Measurements from ENCODE around the gene BTK. TPM values are rescaled to one million over a fixed set of nuclear protein-coding genes. Genes with fewer than 3 reads are reported as not detected.

Gene BTK
- polyA plus RNA-seq, 1 donor, result 4.3 TPM

DNA sequence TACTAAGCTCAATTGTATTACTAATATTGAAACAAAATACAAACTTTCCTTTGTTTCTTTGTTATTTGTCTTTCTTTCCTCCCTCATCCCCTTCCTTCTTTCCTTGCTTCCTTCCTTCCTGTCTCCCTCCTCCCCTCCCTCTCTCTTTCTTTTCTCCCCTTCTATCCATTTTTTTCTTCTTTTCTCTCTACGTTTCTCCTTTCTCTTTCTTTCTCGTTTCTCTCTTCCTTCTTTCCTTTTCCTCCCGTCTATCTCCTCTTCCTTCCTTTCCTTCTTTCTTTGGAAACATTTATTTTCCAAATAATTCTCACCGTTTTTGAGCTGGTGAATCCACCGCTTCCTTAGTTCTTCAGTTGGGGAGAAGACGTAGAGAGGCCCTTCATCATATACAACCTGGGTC, 16.3 kb downstream of the BTK start:
- DNase-seq, result no peak
- WGBS (ENCODE audit: insufficient coverage, low lambda C conversion rate), result 92% methylated on average over 3 of the region's 6 CpGs
- Histone ChIP-seq H3K27me3 (ENCODE audit: control insufficient read depth, insufficient read depth, low read length) (no peaks in the 10 kb centered on the region), H3K36me3 (ENCODE audit: control insufficient read depth, insufficient read depth, low read length) (no peaks in the 10 kb centered on the region), H3K27ac (ENCODE audit: low read length) (no peak overlapping the region), H3K9me3 (ENCODE audit: control insufficient read depth, low read depth, low read length) (no peaks in the 10 kb centered on the region), H3K4me3 (ENCODE audit: low read length) (no peak overlapping the region), H3K4me1 (ENCODE audit: control insufficient read depth, insufficient read depth, low read length) (no peaks in the 10 kb centered on the region)

DNA sequence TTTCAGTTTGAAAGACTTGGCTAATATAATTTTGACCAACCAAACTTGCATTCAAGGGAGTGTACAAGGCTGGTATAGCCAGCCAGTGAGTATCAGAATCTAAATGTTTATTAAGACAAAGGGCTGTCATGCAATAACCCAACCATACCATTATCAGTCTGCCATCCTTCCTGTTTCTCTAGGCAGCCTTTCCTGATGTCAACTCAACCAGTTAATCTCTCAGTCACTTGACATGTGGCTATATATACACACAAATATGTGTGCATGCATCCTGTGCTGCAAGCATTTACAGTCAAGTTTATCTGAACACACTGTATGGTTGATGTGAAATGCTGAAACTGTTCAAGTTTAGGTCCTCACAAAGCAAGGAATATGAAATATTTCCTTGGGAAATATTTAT, 17.2 kb downstream of the BTK start:
- Histone ChIP-seq H3K9me3 (ENCODE audit: control insufficient read depth, low read depth, low read length) (no peaks in the 10 kb centered on the region), H3K4me1 (ENCODE audit: control insufficient read depth, insufficient read depth, low read length) (no peaks in the 10 kb centered on the region), H3K27me3 (ENCODE audit: control insufficient read depth, insufficient read depth, low read length) (no peaks in the 10 kb centered on the region), H3K4me3 (ENCODE audit: low read length) (no peak overlapping the region), H3K27ac (ENCODE audit: low read length) (no peak overlapping the region), H3K36me3 (ENCODE audit: control insufficient read depth, insufficient read depth, low read length) (no peaks in the 10 kb centered on the region)
- no peak for DNase-seq

DNA sequence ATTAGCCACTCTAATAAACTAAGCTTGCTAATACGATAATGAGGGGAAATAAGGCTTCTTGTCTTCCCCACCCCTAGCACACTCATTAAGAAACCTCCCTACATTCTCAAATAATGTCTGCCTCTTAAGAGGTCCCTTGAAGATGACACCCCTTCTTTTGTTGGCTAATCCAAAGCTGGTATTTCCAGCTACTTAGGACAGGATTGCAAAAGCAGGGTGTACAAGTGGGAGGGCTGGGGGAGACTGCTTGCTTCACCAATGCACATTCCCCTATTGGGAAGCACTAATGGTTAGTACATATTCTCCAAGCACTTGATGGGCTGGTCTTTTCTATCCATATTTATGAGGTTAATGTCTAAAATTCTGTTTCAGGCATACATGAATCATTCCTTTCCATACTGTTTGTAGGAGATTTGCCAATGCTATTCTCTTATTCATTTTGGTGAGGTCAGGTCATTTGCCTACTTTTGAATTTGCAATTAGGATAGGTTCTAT, 20.6 kb downstream of the BTK start:
- H3K36me3 ChIP-seq (ENCODE audit: control insufficient read depth, insufficient read depth, low read length), result no peaks in the 10 kb centered on the region
- no peak for DNase-seq
- no peak overlapping the region for H3K27ac ChIP-seq (ENCODE audit: low read length)
- no peak overlapping the region for H3K4me3 ChIP-seq (ENCODE audit: low read length)
- H3K27me3 ChIP-seq (ENCODE audit: control insufficient read depth, insufficient read depth, low read length), result no peaks in the 10 kb centered on the region
- no CpG with 5 or more reads among the region's 1 CpG for WGBS (ENCODE audit: insufficient coverage, low lambda C conversion rate)
- H3K9me3 ChIP-seq (ENCODE audit: control insufficient read depth, low read depth, low read length), result no peaks in the 10 kb centered on the region
- no peaks in the 10 kb centered on the region for H3K4me1 ChIP-seq (ENCODE audit: control insufficient read depth, insufficient read depth, low read length)

DNA sequence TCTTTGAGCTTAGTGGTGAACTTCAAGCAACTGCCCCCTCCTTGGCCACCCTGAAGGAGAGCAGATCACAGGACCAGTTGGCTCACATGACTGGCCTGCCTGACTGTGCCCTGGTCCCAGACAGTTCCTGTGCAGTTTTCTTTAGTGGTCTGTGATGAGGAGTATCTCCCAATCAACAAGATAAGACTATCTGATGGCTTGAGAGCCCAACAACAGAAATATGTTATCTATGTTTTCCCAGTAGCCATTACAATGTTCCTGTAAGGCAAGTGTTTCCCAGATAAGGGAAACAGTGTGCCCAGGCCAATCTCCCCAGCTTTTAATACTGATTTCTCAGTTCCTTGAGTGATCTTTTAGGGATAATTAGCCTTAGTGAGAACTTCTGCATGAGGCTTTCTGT, 23.2 kb downstream of the BTK start:
- DNase-seq, result no peak
- no peak overlapping the region for H3K27ac ChIP-seq (ENCODE audit: low read length)
- H3K27me3 ChIP-seq (ENCODE audit: control insufficient read depth, insufficient read depth, low read length), result no peaks in the 10 kb centered on the region
- H3K9me3 ChIP-seq (ENCODE audit: control insufficient read depth, low read depth, low read length), result no peaks in the 10 kb centered on the region
- H3K4me1 ChIP-seq (ENCODE audit: control insufficient read depth, insufficient read depth, low read length), result no peaks in the 10 kb centered on the region
- no peaks in the 10 kb centered on the region for H3K36me3 ChIP-seq (ENCODE audit: control insufficient read depth, insufficient read depth, low read length)
- no peak overlapping the region for H3K4me3 ChIP-seq (ENCODE audit: low read length)

DNA sequence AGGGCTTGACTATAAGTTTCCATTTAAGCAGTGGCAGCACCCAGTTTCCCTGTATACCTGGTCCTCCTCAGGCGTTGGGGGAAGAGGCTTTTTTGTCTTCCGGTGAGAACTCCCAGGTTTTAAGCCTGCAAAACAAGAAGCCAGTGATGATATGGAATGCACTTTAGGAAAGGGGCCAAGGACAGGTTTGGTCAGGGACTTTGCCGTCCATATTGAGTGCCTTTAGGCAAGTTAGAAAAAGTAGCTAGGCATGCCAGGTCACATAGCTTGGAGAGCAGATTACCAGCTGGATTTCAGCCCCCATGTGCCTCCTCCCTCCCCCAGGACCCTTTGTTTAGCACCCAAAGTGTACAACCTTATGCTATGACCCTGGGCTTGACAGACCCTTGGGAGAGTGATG, 23.9 kb downstream of the BTK start:
- no peak for DNase-seq
- Histone ChIP-seq H3K27ac (ENCODE audit: low read length) (no peak overlapping the region), H3K9me3 (ENCODE audit: control insufficient read depth, low read depth, low read length) (no peaks in the 10 kb centered on the region), H3K4me3 (ENCODE audit: low read length) (no peak overlapping the region), H3K36me3 (ENCODE audit: control insufficient read depth, insufficient read depth, low read length) (no peaks in the 10 kb centered on the region), H3K27me3 (ENCODE audit: control insufficient read depth, insufficient read depth, low read length) (no peaks in the 10 kb centered on the region), H3K4me1 (ENCODE audit: control insufficient read depth, insufficient read depth, low read length) (no peaks in the 10 kb centered on the region)
- no CpG with 5 or more reads among the region's 3 CpGs for WGBS (ENCODE audit: insufficient coverage, low lambda C conversion rate)

DNA sequence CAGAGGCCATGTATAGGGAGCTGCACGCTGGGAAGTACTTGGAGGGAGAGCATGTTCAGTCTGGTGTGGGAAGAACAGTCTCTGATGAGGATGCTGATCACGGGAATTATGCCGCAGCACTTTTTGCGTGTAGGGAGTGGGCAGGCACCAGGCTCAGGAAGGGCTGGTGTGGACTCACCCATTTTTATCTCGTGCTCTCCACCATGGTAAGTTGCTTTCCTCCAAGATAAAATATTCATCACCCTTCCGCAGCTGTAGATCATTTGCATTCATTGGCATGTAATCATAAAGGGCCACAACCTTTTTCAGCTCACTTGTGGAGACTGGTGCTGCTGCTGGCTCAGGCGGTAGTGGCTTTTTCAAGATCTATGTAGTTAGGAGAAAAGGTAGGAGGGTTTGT, 25.6 kb downstream of the BTK start:
- no peak overlapping the region for H3K27ac ChIP-seq (ENCODE audit: low read length)
- H3K27me3 ChIP-seq (ENCODE audit: control insufficient read depth, insufficient read depth, low read length), result no peaks in the 10 kb centered on the region
- no CpG with 5 or more reads among the region's 7 CpGs for WGBS (ENCODE audit: insufficient coverage, low lambda C conversion rate)
- no peaks in the 10 kb centered on the region for H3K4me1 ChIP-seq (ENCODE audit: control insufficient read depth, insufficient read depth, low read length)
- H3K36me3 ChIP-seq (ENCODE audit: control insufficient read depth, insufficient read depth, low read length), result no peaks in the 10 kb centered on the region
- DNase-seq, result no peak
- H3K4me3 ChIP-seq (ENCODE audit: low read length), result no peak overlapping the region
- no peaks in the 10 kb centered on the region for H3K9me3 ChIP-seq (ENCODE audit: control insufficient read depth, low read depth, low read length)

DNA sequence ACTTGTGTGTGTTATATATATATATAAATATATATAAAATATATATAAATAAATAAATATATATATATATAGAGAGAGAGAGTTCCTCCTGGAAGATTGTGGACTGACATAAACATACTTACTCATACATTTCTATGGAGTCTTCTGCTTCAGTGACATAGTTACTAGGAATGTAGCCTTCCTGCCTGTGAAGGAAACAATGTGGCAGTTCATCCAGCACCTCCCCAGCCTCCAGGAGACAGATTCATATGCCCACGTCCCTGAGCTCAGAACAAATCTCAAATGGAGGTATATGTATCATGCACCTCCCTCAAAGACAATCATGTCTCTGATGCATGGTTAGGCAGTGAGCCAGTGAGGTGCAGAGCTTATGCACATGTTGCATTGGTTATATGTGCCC, 26.0 kb downstream of the BTK start:
- no peak overlapping the region for H3K4me3 ChIP-seq (ENCODE audit: low read length)
- no peaks in the 10 kb centered on the region for H3K27me3 ChIP-seq (ENCODE audit: control insufficient read depth, insufficient read depth, low read length)
- no peak for DNase-seq
- H3K36me3 ChIP-seq (ENCODE audit: control insufficient read depth, insufficient read depth, low read length), result no peaks in the 10 kb centered on the region
- no peaks in the 10 kb centered on the region for H3K4me1 ChIP-seq (ENCODE audit: control insufficient read depth, insufficient read depth, low read length)
- no CpG with 5 or more reads among the region's 1 CpG for WGBS (ENCODE audit: insufficient coverage, low lambda C conversion rate)
- H3K9me3 ChIP-seq (ENCODE audit: control insufficient read depth, low read depth, low read length), result no peaks in the 10 kb centered on the region
- no peak overlapping the region for H3K27ac ChIP-seq (ENCODE audit: low read length)

DNA sequence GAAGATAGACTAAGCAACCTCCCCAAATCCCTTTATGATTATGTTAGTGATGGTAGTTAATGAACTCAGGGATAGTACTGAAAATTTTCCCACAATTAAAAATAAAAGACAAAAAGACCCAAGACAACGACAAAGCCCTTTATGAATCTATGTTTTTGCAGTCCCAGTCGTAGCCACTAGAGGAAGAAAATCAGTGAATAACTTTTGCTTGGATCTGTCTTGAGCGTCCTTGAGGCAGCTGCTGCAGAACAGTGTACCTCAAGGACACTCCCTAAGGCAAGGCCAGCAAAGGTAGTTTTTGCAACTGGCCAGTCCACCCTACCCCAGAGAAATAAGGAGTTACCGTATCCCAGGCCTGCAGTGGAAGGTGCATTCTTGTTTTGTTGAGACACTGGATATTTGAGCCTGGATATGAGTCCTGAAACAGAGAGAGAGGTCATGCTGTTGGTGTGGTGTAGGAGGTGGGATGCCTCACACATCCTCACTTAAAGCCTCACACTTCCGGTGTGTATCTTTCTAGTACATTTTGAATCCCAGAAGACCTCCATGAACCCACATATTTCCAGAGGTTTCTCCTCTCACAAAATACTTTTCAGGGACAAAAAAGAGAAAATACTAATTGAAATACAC, 28.7 kb downstream of the BTK start:
- Histone ChIP-seq H3K9me3 (ENCODE audit: control insufficient read depth, low read depth, low read length) (no peaks in the 10 kb centered on the region), H3K27me3 (ENCODE audit: control insufficient read depth, insufficient read depth, low read length) (no peaks in the 10 kb centered on the region), H3K4me3 (ENCODE audit: low read length) (no peak overlapping the region), H3K27ac (ENCODE audit: low read length) (no peak overlapping the region), H3K4me1 (ENCODE audit: control insufficient read depth, insufficient read depth, low read length) (no peaks in the 10 kb centered on the region), H3K36me3 (ENCODE audit: control insufficient read depth, insufficient read depth, low read length) (no peaks in the 10 kb centered on the region)
- no CpG with 5 or more reads among the region's 5 CpGs for WGBS (ENCODE audit: insufficient coverage, low lambda C conversion rate)
- DNase-seq, result no peak

DNA sequence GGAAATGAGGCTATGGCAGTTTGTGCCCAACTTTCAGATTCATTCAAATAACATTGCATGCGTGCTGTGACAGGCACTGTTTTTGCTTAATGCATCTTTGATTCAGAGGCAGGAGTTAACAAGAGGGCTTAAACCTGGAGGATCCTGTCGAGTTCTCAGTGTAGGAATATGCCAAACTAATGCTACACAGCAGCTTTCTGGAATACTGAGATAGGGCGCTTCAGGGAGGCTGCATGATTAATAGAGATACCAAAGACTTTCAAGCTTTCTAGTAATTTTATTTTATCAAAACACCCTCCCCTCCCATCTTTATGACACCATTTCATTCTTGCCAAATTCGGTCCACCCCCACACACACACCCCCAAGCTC, 36.8 kb downstream of the BTK start:
- Histone ChIP-seq H3K9me3 (ENCODE audit: control insufficient read depth, low read depth, low read length) (no peaks in the 10 kb centered on the region), H3K4me3 (ENCODE audit: low read length) (peak overlapping the region; percentile 80), H3K36me3 (ENCODE audit: control insufficient read depth, insufficient read depth, low read length) (peaks cover 2% of the 10 kb centered on the region), H3K4me1 (ENCODE audit: control insufficient read depth, insufficient read depth, low read length) (no peaks in the 10 kb centered on the region), H3K27me3 (ENCODE audit: control insufficient read depth, insufficient read depth, low read length) (no peaks in the 10 kb centered on the region), H3K27ac (ENCODE audit: low read length) (peak overlapping the region; percentile 78)
- no CpG with 5 or more reads among the region's 4 CpGs for WGBS (ENCODE audit: insufficient coverage, low lambda C conversion rate)
- DNase-seq, result no peak

DNA sequence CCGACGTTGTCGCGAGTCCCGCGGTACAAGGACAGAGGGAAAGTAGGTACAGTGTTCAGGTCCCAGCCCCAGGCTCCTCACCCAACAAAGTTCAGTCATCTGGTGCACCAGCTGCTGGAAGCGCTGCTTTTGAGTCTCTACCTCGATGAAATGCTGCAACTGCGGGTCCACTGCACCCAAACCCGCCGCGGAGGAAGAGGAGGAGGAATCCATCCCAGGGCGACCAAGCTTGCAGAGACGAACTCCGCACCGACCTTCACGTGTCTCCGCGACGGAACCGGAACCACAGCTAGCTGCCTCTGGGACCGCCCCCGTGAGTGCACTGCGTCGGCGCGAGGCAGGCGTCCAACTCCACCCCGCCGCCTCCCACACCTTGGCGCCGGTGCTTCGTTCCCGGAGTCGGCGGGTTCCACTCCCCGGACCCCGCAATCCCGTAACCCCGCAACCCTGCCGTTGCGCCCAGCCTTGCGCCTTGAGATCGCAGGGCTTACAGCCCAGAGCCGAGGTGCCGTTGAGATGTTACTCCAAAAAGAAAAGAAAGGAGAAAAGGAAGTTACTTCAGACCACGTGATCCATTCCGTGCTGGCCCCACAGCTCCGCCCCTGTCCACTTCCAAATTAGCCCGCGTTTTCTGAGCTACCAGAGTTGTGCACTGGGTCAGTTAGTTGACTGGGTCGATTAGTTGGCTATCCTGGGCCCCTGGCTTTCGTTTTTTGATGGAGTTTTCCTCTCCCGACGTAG, 37.4 kb downstream of the BTK start, which contains the start of gene TIMM8A:
TSS of gene TIMM8A (minus strand) at position 291 of the 741 bp plus-strand sequence. CDS start at position 213, 78 bp downstream.
- DNase-seq, result peak; percentile 73 to 84
- no peaks in the 10 kb centered on the region for H3K27me3 ChIP-seq (ENCODE audit: control insufficient read depth, insufficient read depth, low read length)
- no CpG with 5 or more reads among the region's 55 CpGs for WGBS (ENCODE audit: insufficient coverage, low lambda C conversion rate)
- H3K4me3 ChIP-seq (ENCODE audit: low read length), result peak within 1 kb of the TSS; percentile 80
- no peaks in the 10 kb centered on the region for H3K9me3 ChIP-seq (ENCODE audit: control insufficient read depth, low read depth, low read length)
- peaks cover 2% of the 10 kb centered on the region for H3K36me3 ChIP-seq (ENCODE audit: control insufficient read depth, insufficient read depth, low read length)
- no peaks in the 10 kb centered on the region for H3K4me1 ChIP-seq (ENCODE audit: control insufficient read depth, insufficient read depth, low read length)
- peak within 1 kb of the TSS; percentile 78 for H3K27ac ChIP-seq (ENCODE audit: low read length)

All from large intestine (tissue), 3 donors.